Endothelial cell of umbilical vein (primary cell): Measurements from ENCODE around the gene ATP6V0A4. TPM values are rescaled to one million over a fixed set of nuclear protein-coding genes. Genes with fewer than 3 reads are reported as not detected.

Experiments used
- BruUV-seq: library from RNA; stranded (reverse); fragments of 400-500 nt; replicated peaks from 2 replicates; lab custom pipeline; 2021; lab: Mats Ljungman, UMichigan
- CTCF ChIA-PET: fragments of 300-600, 350-600 bp; sonication (Branson Sonifier 250); formaldehyde crosslinking; loops from one replicate; lab custom pipeline; 2021; ENCODE audit warnings: antibody characterized with exemption, inconsistent platforms; lab: Charles Lee
- POLR2A ChIA-PET: fragments of 300-600, 350-600 bp; sonication (Branson Sonifier 250); formaldehyde crosslinking; loops from one replicate; lab custom pipeline; 2021; ENCODE audit warnings: antibody characterized with exemption, inconsistent platforms; lab: Charles Lee
- DNase-seq: peaks from one replicate; pipeline ENCODE4 v3.0.0-alpha.2; 2011; ENCODE audit warnings: low read depth, low spot score
- FAIRE-seq: peaks from 2 replicates; lab custom pipeline; 2011; peaks lifted over from hg19 to GRCh38; lab: Jason Lieb, UNC
- H2AFZ ChIP-seq: 2 replicates; pipeline ENCODE4 v1.6.0; 2012; ENCODE audit warnings: low read depth, low read length, control low read depth, inconsistent platforms
- H3K27ac ChIP-seq: 2 replicates; pipeline ENCODE4 v1.5.1; 2011; ENCODE audit warnings: low read depth, mild to moderate bottlenecking, control low read depth, low read length, moderate library complexity; ENCODE audit not compliant: insufficient read depth
- H3K27me3 ChIP-seq, 2 experiments: 2 replicates each; pipeline versions ENCODE4 v1.6.0 to v1.6.1; 2011; ENCODE audit warnings: low read length in 2 of 2, mixed read lengths in 1 of 2; ENCODE audit not compliant: control insufficient read depth in 2 of 2, insufficient read depth in 2 of 2
- H3K36me3 ChIP-seq, 2 experiments: 2 replicates in 1 of 2; 3 replicates in 1 of 2; pipeline ENCODE4 v1.5.1; 2011; ENCODE audit warnings: low read length in 2 of 2, mild to moderate bottlenecking in 1 of 2, moderate library complexity in 1 of 2; ENCODE audit not compliant: control insufficient read depth in 2 of 2, insufficient read depth in 2 of 2; ENCODE audit errors: extremely low read depth in 1 of 2
- H3K4me1 ChIP-seq: 3 replicates; pipeline ENCODE4 v1.5.1; 2011; ENCODE audit warnings: mild to moderate bottlenecking, low read length; ENCODE audit not compliant: control insufficient read depth, insufficient read depth; ENCODE audit errors: extremely low read depth
- H3K4me2 ChIP-seq: 2 replicates; pipeline ENCODE4 v1.6.1; 2011; ENCODE audit warnings: low read length, control low read depth, mixed read lengths; ENCODE audit not compliant: insufficient read depth
- H3K4me3 ChIP-seq, 3 experiments: fragments of 200-600 bp in 1 of 3; sonication (generic), shearing (Covaris generic) in 1 of 3; replicated peaks in 1 of 3; 2 replicates each; pipeline ENCODE4 v1.5.1; 2011 to 2016; ENCODE audit warnings: control low read depth in 3 of 3, low read length in 3 of 3, mild to moderate bottlenecking in 2 of 3, inconsistent platforms in 1 of 3, low read depth in 1 of 3, moderate library complexity in 1 of 3; ENCODE audit not compliant: insufficient read depth in 1 of 3
- H3K79me2 ChIP-seq: 2 replicates; pipeline ENCODE4 v1.6.0; 2012; ENCODE audit warnings: low read length, inconsistent platforms; ENCODE audit not compliant: control insufficient read depth, insufficient read depth
- H3K9ac ChIP-seq: replicated peaks from 2 replicates; pipeline ENCODE3; 2011; ENCODE audit warnings: low read length, control low read depth; ENCODE audit not compliant: insufficient read depth; ENCODE audit errors: extremely low read depth
- H3K9me1 ChIP-seq: replicated peaks from 3 replicates; pipeline ENCODE4 v1.6.0; 2011; ENCODE audit warnings: mild to moderate bottlenecking, low read length; ENCODE audit not compliant: control insufficient read depth, insufficient read depth; ENCODE audit errors: extremely low read depth
- H3K9me3 ChIP-seq: replicated peaks from 2 replicates; pipeline ENCODE4 v1.5.1; 2012; ENCODE audit warnings: low read length, inconsistent platforms; ENCODE audit not compliant: control insufficient read depth, insufficient read depth
- H4K20me1 ChIP-seq: replicated peaks from 2 replicates; pipeline ENCODE3; 2011; ENCODE audit warnings: mild to moderate bottlenecking, low read length; ENCODE audit not compliant: control insufficient read depth, insufficient read depth; ENCODE audit errors: extremely low read depth
- EZH2 ChIP-seq: IDR thresholded peaks from 2 replicates; pipeline ENCODE4 v1.6.1; 2012; ENCODE audit warnings: borderline replicate concordance, low read depth, mild to moderate bottlenecking, moderate library complexity, low read length, inconsistent platforms; ENCODE audit not compliant: severe bottlenecking
- FOS ChIP-seq: IDR thresholded peaks from 2 replicates; pipeline ENCODE4 v1.6.1; 2011; ENCODE audit warnings: mild to moderate bottlenecking, low read length, moderate library complexity, borderline replicate concordance; ENCODE audit not compliant: insufficient read depth
- GATA2 ChIP-seq: IDR thresholded peaks from 2 replicates; pipeline ENCODE4 v1.7.0; 2011; ENCODE audit warnings: low read depth, mild to moderate bottlenecking, moderate library complexity, mixed read lengths, low read length; ENCODE audit not compliant: insufficient read length, insufficient read depth
- JUN ChIP-seq: IDR thresholded peaks from 2 replicates; pipeline ENCODE4 v1.6.1; 2011; ENCODE audit warnings: borderline replicate concordance, low read depth; ENCODE audit not compliant: insufficient read length, insufficient read depth
- MAX ChIP-seq: IDR thresholded peaks from 2 replicates; pipeline ENCODE4 v1.6.1; 2011; ENCODE audit not compliant: insufficient read depth, insufficient read length
- MYC ChIP-seq: IDR thresholded peaks from one replicate; pipeline ENCODE4 v1.6.1; 2011; ENCODE audit warnings: mild to moderate bottlenecking, low read depth, low read length
- POLR2A ChIP-seq: IDR thresholded peaks from 2 replicates; pipeline ENCODE4 v1.6.1; 2012; ENCODE audit warnings: low read depth, mild to moderate bottlenecking, control low read depth, low read length
- POLR2AphosphoS5 ChIP-seq: IDR thresholded peaks from 2 replicates; pipeline ENCODE4 v1.6.1; 2012; ENCODE audit warnings: low read depth, mild to moderate bottlenecking, control low read depth, low read length, moderate library complexity; ENCODE audit not compliant: insufficient read depth
- dilution Hi-C: fragments of 300-500 bp; cut with MboI; formaldehyde crosslinking; loops from one replicate; pipeline ENCODE4 v1.15.0; 2019; ENCODE audit warnings: low sequenced_read_pairs; ENCODE audit not compliant: extremely low pct_ligation_motif_present
- intact Hi-C: fragments of 100-400 bp; cut with micrococcal nuclease; formaldehyde crosslinking; loops from one replicate; pipeline ENCODE4 v1.10.0; 2022
- polyA plus RNA-seq, 4 experiments: library from polyadenylated mRNA; depleted of rRNA in 3 of 4; stranded (reverse) in 3 of 4; unstranded in 1 of 4; fragments of >200 nt; gene quantifications; 2 replicates each; pipeline versions ENCODE4 v1.2.1 to v1.2.3, GENCODE V29; 2011 to 2012; ENCODE audit warnings: missing spikeins in 1 of 4
- total RNA-seq: library from RNA; stranded (reverse); gene quantifications from 2 replicates; pipeline ENCODE4 v1.2.3, GENCODE V29; 2021
- TF ChIP-seq, protein P1 (sequence below), 2 donors: IDR thresholded peaks; 1 replicate in 1 of 2; 2 replicates in 1 of 2; pipeline ENCODE4 v1.5.1; 2011; ENCODE audit warnings: low read length in 2 of 2, mild to moderate bottlenecking in 2 of 2, moderate library complexity in 2 of 2, control low read depth in 1 of 2, inconsistent platforms in 1 of 2, low read depth in 1 of 2; ENCODE audit not compliant: insufficient read depth in 1 of 2; ENCODE audit errors: extremely low read depth in 1 of 2

ATP6V0A4 gene
- total and polyA plus RNA-seq, 2 donors (not counting 3 experiments of a cell fraction or from before 2014, with no cell fraction given), result 0.07 to 0.24 TPM

- BruUV-seq, result no TSS peak
- Histone ChIP-seq H3K79me2 (no peaks in the 10 kb centered on the region), H3K27ac (no peak overlapping the region), H3K4me3 (no peak overlapping the region), H2AFZ (no peak overlapping the region), H3K9me3 (no peaks in the 10 kb centered on the region), H4K20me1 (no peaks in the 10 kb centered on the region), H3K4me2 (no peak overlapping the region), H3K36me3 (no peaks in the 10 kb centered on the region), H3K9ac (no peak overlapping the region), H3K9me1 (no peaks in the 10 kb centered on the region), H3K27me3 (no peaks in the 10 kb centered on the region), H3K4me1 (no peaks in the 10 kb centered on the region)
- FAIRE-seq (no peak), DNase-seq (no peak)
- no peak for TF ChIP-seq POLR2A
- TF ChIP-seq JUN, result no peak
- no peak for TF ChIP-seq MAX
- TF ChIP-seq, protein P1, sequence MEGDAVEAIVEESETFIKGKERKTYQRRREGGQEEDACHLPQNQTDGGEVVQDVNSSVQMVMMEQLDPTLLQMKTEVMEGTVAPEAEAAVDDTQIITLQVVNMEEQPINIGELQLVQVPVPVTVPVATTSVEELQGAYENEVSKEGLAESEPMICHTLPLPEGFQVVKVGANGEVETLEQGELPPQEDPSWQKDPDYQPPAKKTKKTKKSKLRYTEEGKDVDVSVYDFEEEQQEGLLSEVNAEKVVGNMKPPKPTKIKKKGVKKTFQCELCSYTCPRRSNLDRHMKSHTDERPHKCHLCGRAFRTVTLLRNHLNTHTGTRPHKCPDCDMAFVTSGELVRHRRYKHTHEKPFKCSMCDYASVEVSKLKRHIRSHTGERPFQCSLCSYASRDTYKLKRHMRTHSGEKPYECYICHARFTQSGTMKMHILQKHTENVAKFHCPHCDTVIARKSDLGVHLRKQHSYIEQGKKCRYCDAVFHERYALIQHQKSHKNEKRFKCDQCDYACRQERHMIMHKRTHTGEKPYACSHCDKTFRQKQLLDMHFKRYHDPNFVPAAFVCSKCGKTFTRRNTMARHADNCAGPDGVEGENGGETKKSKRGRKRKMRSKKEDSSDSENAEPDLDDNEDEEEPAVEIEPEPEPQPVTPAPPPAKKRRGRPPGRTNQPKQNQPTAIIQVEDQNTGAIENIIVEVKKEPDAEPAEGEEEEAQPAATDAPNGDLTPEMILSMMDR (IDR thresholded peaks at IDR 0.05; ENCODE audit: extremely low read depth in 1 of 2, insufficient read depth in 1 of 2, low read depth in 1 of 2, low read length in 2 of 2), result no peak
- TF ChIP-seq FOS, result no peak
- TF ChIP-seq EZH2, result no peak
- TF ChIP-seq GATA2, result no peak
- TF ChIP-seq POLR2AphosphoS5, result no peak
- no peak for TF ChIP-seq MYC
- CTCF ChIA-PET, result no interaction called here
- dilution Hi-C loops, result no loop called here
- intact Hi-C loops, result no loop called here
- POLR2A ChIA-PET, result no interaction called here
Measured at GRCh38 chr7:138701537-138701923, 96.5 kb downstream of the ATP6V0A4 start.
